H1 (cell line): ENCODE results near the gene EMX2. TPM values are rescaled to one million over a fixed set of nuclear protein-coding genes. Genes with fewer than 3 reads are reported as not detected.
A peak's percentile ranks its signal among the peaks of the same experiment; 100 is the strongest.

ENCODE experiments used
- CTCF ChIA-PET: fragments of 300-600 bp; sonication (Branson Sonifier 250); formaldehyde crosslinking; loops from one replicate; lab custom pipeline; 2021; ENCODE audit not compliant: partially characterized antibody; lab: Charles Lee
- POLR2A ChIA-PET: fragments of 300-600 bp; sonication (Branson Sonifier 250); formaldehyde crosslinking; loops from one replicate; lab custom pipeline; 2021; ENCODE audit warnings: inconsistent platforms; ENCODE audit not compliant: partially characterized antibody; lab: Charles Lee
- DNase-seq, 2 experiments: peaks; one replicate each; pipeline versions ENCODE4 v3.0.0 to v3.0.0-alpha.2; 2010 to 2022; ENCODE audit warnings: low spot score in 2 of 2, low read depth in 1 of 2, mixed read lengths in 1 of 2
- FAIRE-seq: peaks from 2 replicates; lab custom pipeline; 2011; peaks lifted over from hg19 to GRCh38; lab: Jason Lieb, UNC
- H2AFZ ChIP-seq: 2 replicates; pipeline ENCODE4 v1.8.1; 2012; ENCODE audit warnings: low read length, inconsistent platforms
- H2AK5ac ChIP-seq: 2 replicates; pipeline ENCODE4 v1.6.1; 2013; ENCODE audit warnings: low read depth, low read length
- H2BK120ac ChIP-seq: replicated peaks from 2 replicates; pipeline ENCODE3; 2013; ENCODE audit warnings: low read depth, low read length, inconsistent platforms
- H2BK12ac ChIP-seq: 2 replicates; pipeline ENCODE4 v1.6.1; 2013; ENCODE audit warnings: low read depth, low read length
- H2BK15ac ChIP-seq: 2 replicates; pipeline ENCODE4 v1.6.1; 2013; ENCODE audit warnings: low read length
- H2BK20ac ChIP-seq: 2 replicates; pipeline ENCODE4 v1.6.1; 2013; ENCODE audit warnings: low read length
- H2BK5ac ChIP-seq: 2 replicates; pipeline ENCODE4 v1.6.1; 2013; ENCODE audit warnings: low read depth, low read length
- H3K14ac ChIP-seq: 2 replicates; pipeline ENCODE4 v1.6.1; 2013; ENCODE audit warnings: inconsistent platforms; ENCODE audit not compliant: insufficient read length
- H3K18ac ChIP-seq: 2 replicates; pipeline ENCODE4 v1.6.1; 2013; ENCODE audit warnings: low read length; ENCODE audit errors: extremely low read depth
- H3K23ac ChIP-seq: 2 replicates; pipeline ENCODE4 v1.6.1; 2013; ENCODE audit warnings: inconsistent platforms; ENCODE audit not compliant: insufficient read length
- H3K23me2 ChIP-seq: 2 replicates; pipeline ENCODE4 v1.6.1; 2013; ENCODE audit warnings: low read depth, low read length
- H3K27ac ChIP-seq: 2 replicates; pipeline ENCODE4 v1.6.1; 2011; ENCODE audit warnings: low read depth, low read length, inconsistent platforms
- H3K27me3 ChIP-seq, 4 experiments: replicated peaks in 1 of 4; 1 replicate in 1 of 4; 2 replicates in 3 of 4; pipeline versions ENCODE4 v1.6.1 to v1.8.1; 2011 to 2013; ENCODE audit warnings: low read length in 3 of 4, mild to moderate bottlenecking in 3 of 4, inconsistent platforms in 2 of 4, mixed read lengths in 2 of 4, moderate library complexity in 1 of 4; ENCODE audit not compliant: control insufficient read depth in 3 of 4, insufficient read depth in 3 of 4; ENCODE audit errors: extremely low read depth in 1 of 4
- H3K36me3 ChIP-seq, 4 experiments: 2 replicates each; pipeline versions ENCODE4 v1.6.1 to v1.8.1; 2011 to 2013; ENCODE audit warnings: mild to moderate bottlenecking in 4 of 4, low read length in 3 of 4, moderate library complexity in 2 of 4, control low read depth in 1 of 4, inconsistent platforms in 1 of 4; ENCODE audit not compliant: insufficient read depth in 4 of 4, control insufficient read depth in 2 of 4
- H3K4ac ChIP-seq: replicated peaks from 2 replicates; pipeline ENCODE3; 2013; ENCODE audit warnings: low read length, low read depth, mixed read lengths, inconsistent platforms; ENCODE audit not compliant: insufficient read length
- H3K4me1 ChIP-seq, 4 experiments: replicated peaks in 1 of 4; 1 replicate in 1 of 4; 2 replicates in 3 of 4; pipeline versions ENCODE4 v1.6.1 to v1.8.1; 2011 to 2013; ENCODE audit warnings: low read length in 3 of 4, inconsistent platforms in 2 of 4, mixed read lengths in 1 of 4; ENCODE audit not compliant: insufficient read depth in 4 of 4, control insufficient read depth in 3 of 4
- H3K4me2 ChIP-seq, 2 experiments: 2 replicates each; pipeline versions ENCODE4 v1.6.1 to v1.8.1; 2011 to 2013; ENCODE audit warnings: low read depth in 2 of 2, low read length in 2 of 2, control low read depth in 1 of 2, inconsistent platforms in 1 of 2, mild to moderate bottlenecking in 1 of 2; ENCODE audit not compliant: insufficient read depth in 1 of 2
- H3K4me3 ChIP-seq, 4 experiments: fragments of 200-600, 300-600 bp in 1 of 4; sonication (generic), shearing (Covaris generic), sonication (Bioruptor Twin) in 1 of 4; 2 replicates each; pipeline versions ENCODE4 v1.5.1 to v1.8.1; 2011 to 2016; ENCODE audit warnings: low read length in 4 of 4, low read depth in 3 of 4, control low read depth in 2 of 4, inconsistent platforms in 2 of 4, mild to moderate bottlenecking in 2 of 4, mixed read lengths in 1 of 4, moderate library complexity in 1 of 4; ENCODE audit not compliant: insufficient read depth in 2 of 4; ENCODE audit errors: extremely low read depth in 1 of 4
- H3K56ac ChIP-seq: replicated peaks from 2 replicates; pipeline ENCODE3; 2013; ENCODE audit warnings: low read depth, mild to moderate bottlenecking, mixed read lengths, low read length, inconsistent platforms; ENCODE audit not compliant: insufficient read length
- H3K79me1 ChIP-seq: 2 replicates; pipeline ENCODE4 v1.6.1; 2013; ENCODE audit warnings: low read depth, low read length, control low read depth
- H3K79me2 ChIP-seq, 2 experiments: 2 replicates each; pipeline versions ENCODE4 v1.6.1 to v1.8.1; 2012 to 2013; ENCODE audit warnings: low read length in 2 of 2, mild to moderate bottlenecking in 2 of 2, inconsistent platforms in 1 of 2; ENCODE audit not compliant: insufficient read depth in 2 of 2, control insufficient read depth in 1 of 2
- H3K9ac ChIP-seq, 4 experiments: replicated peaks in 1 of 4; 1 replicate in 1 of 4; 2 replicates in 3 of 4; pipeline versions ENCODE4 v1.6.1 to v1.8.1; 2011 to 2013; ENCODE audit warnings: low read depth in 3 of 4, low read length in 3 of 4, control low read depth in 2 of 4, mild to moderate bottlenecking in 2 of 4, moderate library complexity in 2 of 4, inconsistent platforms in 1 of 4; ENCODE audit errors: extremely low read depth in 1 of 4
- H3K9me3 ChIP-seq, 2 experiments: 2 replicates each; pipeline versions ENCODE4 v1.6.1 to v1.8.1; 2012 to 2013; ENCODE audit warnings: mild to moderate bottlenecking in 2 of 2, moderate library complexity in 2 of 2, control low read depth in 1 of 2, inconsistent platforms in 1 of 2, low read depth in 1 of 2, low read length in 1 of 2, mixed read lengths in 1 of 2; ENCODE audit not compliant: insufficient read depth in 2 of 2
- H4K20me1 ChIP-seq, 2 experiments: replicated peaks in 1 of 2; 2 replicates each; pipeline versions ENCODE3 to v1.8.1; 2011 to 2013; ENCODE audit warnings: inconsistent platforms in 2 of 2, low read length in 2 of 2, mild to moderate bottlenecking in 1 of 2; ENCODE audit not compliant: insufficient read depth in 2 of 2, control insufficient read depth in 1 of 2
- H4K5ac ChIP-seq: 2 replicates; pipeline ENCODE4 v1.6.1; 2013; ENCODE audit warnings: low read length, low read depth, mixed read lengths, inconsistent platforms; ENCODE audit not compliant: insufficient read length
- H4K8ac ChIP-seq: 2 replicates; pipeline ENCODE4 v1.8.0; 2013; ENCODE audit warnings: mild to moderate bottlenecking, moderate library complexity, low read length, inconsistent platforms; ENCODE audit not compliant: insufficient read depth; ENCODE audit errors: extremely low read depth
- H4K91ac ChIP-seq: replicated peaks from 2 replicates; pipeline ENCODE3; 2013; ENCODE audit warnings: low read length, mixed read lengths, inconsistent platforms; ENCODE audit not compliant: insufficient read length
- EZH2 ChIP-seq: fragments of 200-600 bp; sonication (generic); IDR thresholded peaks from 2 replicates; pipeline ENCODE4 v1.7.1; 2012; ENCODE audit warnings: low read depth, mild to moderate bottlenecking, moderate library complexity, low read length, inconsistent platforms; ENCODE audit not compliant: severe bottlenecking
- POLR2AphosphoS5 ChIP-seq: IDR thresholded peaks from 2 replicates; pipeline ENCODE4 v1.6.1; 2011; ENCODE audit warnings: low read depth, low read length
- TAF1 ChIP-seq: IDR thresholded peaks from 2 replicates; pipeline ENCODE4 v1.6.1; 2011; ENCODE audit warnings: mild to moderate bottlenecking, low read depth, low read length
- TAF7 ChIP-seq: optimal IDR thresholded peaks from 2 replicates; pipeline ENCODE3; 2011; ENCODE audit warnings: low read depth, mild to moderate bottlenecking, inconsistent platforms, low read length, moderate library complexity, borderline replicate concordance
- WGBS, 2 experiments: shearing (Covaris generic) in 1 of 2; methylation state at CpG; one replicate each; pipeline versions ENCODE4 v1.1.6 to v1.1.7; 2013 to 2015; ENCODE audit warnings: low lambda C conversion rate in 2 of 2, mixed read lengths in 2 of 2, inconsistent platforms in 1 of 2, low coverage in 1 of 2, missing lambda C conversion rate in 1 of 2; ENCODE audit not compliant: insufficient replicate concordance in 2 of 2, insufficient coverage in 1 of 2, insufficient read length in 1 of 2; ENCODE audit errors: extremely low coverage in 1 of 2, missing lambda C conversion rate in 1 of 2; 5-methylcytosine and 5-hydroxymethylcytosine counted together
- polyA plus RNA-seq, 7 experiments: library from polyadenylated mRNA; depleted of rRNA in 3 of 7; stranded (reverse) in 5 of 7; unstranded in 2 of 7; fragments of >200 nt in 5 of 7; fragments of 200-250 nt in 2 of 7; gene quantifications; 1 replicate in 5 of 7; 2 replicates in 1 of 7; 4 replicates in 1 of 7; pipeline versions ENCODE4 v1.2.1 to v1.2.3, GENCODE V29; 2011 to 2013; ENCODE audit warnings: missing spikeins in 2 of 7, mixed read lengths in 2 of 7
- total RNA-seq: library from RNA; stranded (reverse); fragmentation: NEBNext Ultra II Directional; extraction: Animal tissue kit (Norgen Biotek cat#: 25700); gene quantifications from 2 replicates; pipeline ENCODE4 v1.2.1, GENCODE V29; 2021

Gene EMX2
- total and polyA plus RNA-seq, 2 of the 8 experiments (the other 6 are each of a cell fraction or from before 2014, with no cell fraction given): not detected

DNA sequence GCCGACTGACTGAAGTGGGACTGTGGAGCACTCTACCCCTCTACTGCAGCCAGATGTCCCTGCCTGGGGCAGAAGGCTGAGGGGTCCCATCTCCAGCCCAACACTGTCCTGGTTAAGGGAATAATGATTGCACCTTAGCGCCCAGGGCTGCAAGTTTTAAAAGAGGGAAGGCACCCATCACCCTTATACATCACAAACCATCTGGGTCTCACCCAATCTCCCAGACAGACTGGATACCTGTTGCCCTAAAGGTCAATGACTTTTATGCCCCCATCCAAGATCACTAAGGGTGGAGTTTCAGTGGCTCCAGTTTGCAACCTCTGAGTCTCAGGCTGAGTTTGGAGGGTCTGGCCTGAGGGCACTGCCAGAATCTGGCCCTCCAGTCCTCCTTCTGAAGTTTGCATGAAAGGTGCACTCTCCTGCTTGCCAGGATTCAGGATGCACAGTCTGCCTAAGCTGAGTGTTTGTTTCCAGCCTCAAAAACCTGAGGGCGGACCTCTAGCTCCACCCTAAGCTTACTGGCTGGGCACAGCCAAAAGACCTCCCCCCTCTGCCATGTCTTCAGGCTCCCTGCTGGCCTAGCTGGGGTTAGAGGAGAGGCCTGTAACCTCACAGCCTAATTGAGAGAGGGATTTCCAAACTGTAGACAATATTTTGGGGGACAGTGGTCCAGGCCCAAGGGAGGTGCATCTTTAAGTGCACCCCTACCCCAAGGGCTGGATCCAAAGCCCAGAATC, 2.5 kb upstream of the EMX2 start:
- DNase-seq (no peak), FAIRE-seq (no peak)
- H4K8ac ChIP-seq: no peak overlapping the region
- no peak overlapping the region for H3K9ac ChIP-seq
- H4K91ac ChIP-seq: no peak overlapping the region
- no peak overlapping the region for H3K27ac ChIP-seq
- no peak overlapping the region for H4K5ac ChIP-seq
- no peak overlapping the region for H2BK20ac ChIP-seq
- no peak overlapping the region for H3K56ac ChIP-seq
- H3K4ac ChIP-seq: no peak overlapping the region
- ChIA-PET POLR2A (no interaction called here), CTCF (interaction anchor here (1.1 to 7.6 kb wide), 7 partner anchors 12 to 719 kb away, joined by 3 to 84 read pairs (median 32); no protein-coding TSS in a partner anchor)
- H3K36me3 ChIP-seq: peaks cover 0 to 6% (median 0%) of the 10 kb centered on the region in 4 experiments; a peak in 1 of 8 replicates
- H3K4me3 ChIP-seq: no peak overlapping the region
- no peak overlapping the region for H3K23ac ChIP-seq
- H3K27me3 ChIP-seq: peaks cover 91 to 99% (median 96%) of the 10 kb centered on the region in 4 experiments
- 36% methylated on average over 3 of the region's 3 CpGs; no CpG with 5 or more reads in 1 of the 2 experiments for WGBS, 2 experiments
- H3K4me2 ChIP-seq: no peak overlapping the region; a peak in 1 of 4 replicates
- no peak overlapping the region; the same call in 1 of the 2 replicates for H2BK15ac ChIP-seq
- H2BK120ac ChIP-seq: no peak overlapping the region
- peaks cover 6% of the 10 kb centered on the region; the same call in 1 of the 2 replicates for H3K23me2 ChIP-seq
- no peak overlapping the region for H3K14ac ChIP-seq
- H3K79me2 ChIP-seq: no peaks in the 10 kb centered on the region
- TF ChIP-seq POLR2AphosphoS5 (no peak), TAF7 (no peak), TAF1 (no peak), EZH2 (peak; percentile 49)
- no peak overlapping the region for H3K18ac ChIP-seq
- H2BK5ac ChIP-seq: no peak overlapping the region
- no peak overlapping the region for H2AK5ac ChIP-seq
- peaks cover 0 to 40% (median 13%) of the 10 kb centered on the region in 4 experiments; a peak in 6 of 7 replicates for H3K4me1 ChIP-seq
- no peak overlapping the region for H2BK12ac ChIP-seq
- no peaks in the 10 kb centered on the region for H3K9me3 ChIP-seq
- no peaks in the 10 kb centered on the region for H3K79me1 ChIP-seq
- no peak overlapping the region for H2AFZ ChIP-seq
- peaks cover 32 to 42% of the 10 kb centered on the region in 2 experiments for H4K20me1 ChIP-seq
